ENCODE measurements around the gene DOCK4.

DOCK4 gene

GRCh38 chr7:111990643-111991042 is 215.6 kb downstream of the DOCK4 start:
- DNase-seq, result no peak

- DNase-seq, result no peak
Observed at GRCh38 chr7:111987886-111988285, 218.3 kb downstream of the DOCK4 start.

- DNase-seq, result no peak
Observed at GRCh38 chr7:111987115-111987826, 218.9 kb downstream of the DOCK4 start.

- DNase-seq, result no peak
Observed at GRCh38 chr7:111986601-111987000, 219.6 kb downstream of the DOCK4 start.

GRCh38 chr7:111985798-111986197 is 220.4 kb downstream of the DOCK4 start:
- no peak for DNase-seq

- no peak for DNase-seq
Observed at GRCh38 chr7:111982804-111983203, 223.4 kb downstream of the DOCK4 start.

GRCh38 chr7:111982133-111982532 is 224.1 kb downstream of the DOCK4 start:
- no peak for DNase-seq

- no peak for DNase-seq
Observed at GRCh38 chr7:111980725-111981124, 225.5 kb downstream of the DOCK4 start.

GRCh38 chr7:111975346-111975745 is 230.9 kb downstream of the DOCK4 start:
- DNase-seq, result no peak

- DNase-seq, result no peak
Observed at GRCh38 chr7:111960984-111961383, 245.2 kb downstream of the DOCK4 start.

- DNase-seq, result peak; percentile 47
Observed at GRCh38 chr7:111958896-111959295, 247.3 kb downstream of the DOCK4 start.

GRCh38 chr7:111958431-111958830 is 247.8 kb downstream of the DOCK4 start:
- no peak for DNase-seq

- no peak for DNase-seq
Observed at GRCh38 chr7:111955616-111956015, 250.6 kb downstream of the DOCK4 start.

GRCh38 chr7:111954474-111955381 is 251.5 kb downstream of the DOCK4 start:
- no peak for DNase-seq

GRCh38 chr7:111954056-111954455 is 252.1 kb downstream of the DOCK4 start:
- no peak for DNase-seq

GRCh38 chr7:111953611-111954010 is 252.6 kb downstream of the DOCK4 start:
- DNase-seq, result no peak

- DNase-seq, result no peak
Observed at GRCh38 chr7:111952783-111953182, 253.4 kb downstream of the DOCK4 start.

GRCh38 chr7:111951052-111951451 is 255.1 kb downstream of the DOCK4 start:
- DNase-seq, result no peak

- no peak for DNase-seq
Observed at GRCh38 chr7:111942450-111943081, 263.6 kb downstream of the DOCK4 start.

GRCh38 chr7:111937163-111937562 is 269.0 kb downstream of the DOCK4 start:
- DNase-seq, result no peak

- no peak for DNase-seq
Observed at GRCh38 chr7:111933609-111934008, 272.6 kb downstream of the DOCK4 start.

- no peak for DNase-seq
Observed at GRCh38 chr7:111931958-111932357, 274.2 kb downstream of the DOCK4 start.

GRCh38 chr7:111931016-111931517 is 275.1 kb downstream of the DOCK4 start:
- DNase-seq, result no peak

All from SHP77 treated with DMSO at 0.1 percent for 48 hours (cell line).